Measurements from ENCODE around the gene TSC22D2. TPM values are rescaled to one million over a fixed set of nuclear protein-coding genes. Genes with fewer than 3 reads are reported as not detected.

Gene TSC22D2
- total and polyA plus RNA-seq, 2 of the 4 experiments (the other 2 are of a cell fraction): 12.2 to 20.5 TPM

- no peak overlapping the region for H3K4ac ChIP-seq (ENCODE audit: low read depth, low read length)
- ChIA-PET CTCF (no interaction called here), POLR2A (ENCODE audit: unreplicated experiment) (no interaction called here)
- H3K4me1 ChIP-seq (ENCODE audit: control insufficient read depth, insufficient read depth, low read length): no peaks in the 10 kb centered on the region
- no peaks in the 10 kb centered on the region for H3K79me1 ChIP-seq (ENCODE audit: low read depth in 1 of 2, low read length in 2 of 2)
- no peak overlapping the region for H2AFZ ChIP-seq (replicated peaks; ENCODE audit: low read length, poor library complexity)
- dilution Hi-C loops (cut with HindIII; ENCODE audit: low sequenced_read_pairs, unreplicated experiment): no loop called here
- no peak overlapping the region for H3K14ac ChIP-seq (replicated peaks; ENCODE audit: low read depth, low read length)
- no peak overlapping the region for H2BK120ac ChIP-seq (ENCODE audit: low read depth, low read length)
- H2BK15ac ChIP-seq (ENCODE audit: low read depth, low read length): no peak overlapping the region
- intact Hi-C loops (cut with micrococcal nuclease): no loop called here
- H3K9me1 ChIP-seq (ENCODE audit: insufficient read depth, low read length): no peaks in the 10 kb centered on the region
- no peak overlapping the region for H3K23ac ChIP-seq (ENCODE audit: low read depth, low read length)
- no peak for TF ChIP-seq RCOR1 (IDR thresholded peaks at IDR 0.05; ENCODE audit: insufficient replicate concordance, low read length)
- no peak for TF ChIP-seq FOS (IDR thresholded peaks at IDR 0.05; ENCODE audit: low read depth, low read length)
- TF ChIP-seq MAZ (IDR thresholded peaks at IDR 0.05; ENCODE audit: borderline replicate concordance, low read depth, low read length): no peak
- no peak for TF ChIP-seq CEBPB (IDR thresholded peaks at IDR 0.05; ENCODE audit: low read depth, low read length)
- no peak for TF ChIP-seq MAFK (IDR thresholded peaks at IDR 0.05; ENCODE audit: low read depth, low read length)
- no peak for TF ChIP-seq RAD21 (IDR thresholded peaks at IDR 0.05; ENCODE audit: low read length)
- no peak for TF ChIP-seq ELK1 (IDR thresholded peaks at IDR 0.05; ENCODE audit: borderline replicate concordance, low read depth, low read length)
- TF ChIP-seq USF2 (IDR thresholded peaks at IDR 0.05; ENCODE audit: low read depth, low read length): no peak
- no peak for TF ChIP-seq CHD1 (IDR thresholded peaks at IDR 0.05; ENCODE audit: low read depth, low read length)
- no peak for TF ChIP-seq SMC3 (IDR thresholded peaks at IDR 0.05; ENCODE audit: low read depth, low read length)
- no TSS peak for BruUV-seq (replicated peaks)
- H2BK5ac ChIP-seq (ENCODE audit: low read depth, low read length, poor library complexity, severe bottlenecking): no peak overlapping the region
- H3K27ac ChIP-seq (ENCODE audit: insufficient read depth, low read length): no peak overlapping the region
- no peaks in the 10 kb centered on the region for H3K36me3 ChIP-seq (ENCODE audit: control insufficient read depth, insufficient read depth, low read length)
- no peak overlapping the region for H3K56ac ChIP-seq (ENCODE audit: extremely low read depth, insufficient read depth, low read length)
- H3K27me3 ChIP-seq (ENCODE audit: control insufficient read depth, insufficient read depth, low read length): peaks cover 4% of the 10 kb centered on the region; the same call in 1 of the 2 replicates
- H4K5ac ChIP-seq (ENCODE audit: low read depth, low read length): no peak overlapping the region
- no peak for DNase-seq
- H2AK5ac ChIP-seq (ENCODE audit: low read depth, low read length): no peak overlapping the region
- H3K9ac ChIP-seq (ENCODE audit: low read depth, low read length): no peak overlapping the region
- in situ Hi-C loops (cut with MboI; ENCODE audit: low sequenced_read_pairs): loop anchor here (10.0 kb wide), 1 partner anchor 574 kb away; no protein-coding TSS in a partner anchor
- no peak overlapping the region for H2BK20ac ChIP-seq (ENCODE audit: low read depth, low read length)
- H3K4me2 ChIP-seq (ENCODE audit: low read depth, low read length): no peak overlapping the region
- H3K18ac ChIP-seq (ENCODE audit: low read depth, low read length): no peak overlapping the region
- no peak overlapping the region for H4K8ac ChIP-seq (ENCODE audit: low read depth in 2 of 2, low read length in 2 of 2)
- H3K9me3 ChIP-seq (ENCODE audit: control insufficient read depth, insufficient read depth, low read length): no peaks in the 10 kb centered on the region
- H2AK9ac ChIP-seq (replicated peaks; ENCODE audit: low read depth, low read length, poor library complexity): no peak overlapping the region
- H4K91ac ChIP-seq (ENCODE audit: insufficient read depth, low read depth, low read length): no peak overlapping the region
- no peak for ATAC-seq (ENCODE audit: low read depth)
- H3K4me3 ChIP-seq (ENCODE audit: insufficient read depth, low read depth, low read length): no peak overlapping the region
- no peaks in the 10 kb centered on the region for H4K20me1 ChIP-seq (ENCODE audit: insufficient read depth, low read length)
These were observed 100.3 kb downstream of the TSC22D2 start for GRCh38 chr3:150508401-150508800.
